WTC11 (cell line): Measurements from ENCODE around the gene MKI67. TPM values are rescaled to one million over a fixed set of nuclear protein-coding genes. Genes with fewer than 3 reads are reported as not detected.

Source experiments
- ATAC-seq: fragments of 200-7000 bp; cut with Tn5 transposase; 2 replicates; pipeline ENCODE4 v1.10.0; 2021; ENCODE audit warnings: mild to moderate bottlenecking, moderate library complexity
- CTCF ChIA-PET: fragments of 300-600 bp; sonication (Branson Sonifier 250); formaldehyde crosslinking; loops from one replicate; lab custom pipeline; 2021; ENCODE audit warnings: antibody characterized with exemption; lab: Charles Lee
- POLR2A ChIA-PET: fragments of 350-600 bp; sonication (Branson Sonifier 250); formaldehyde crosslinking; loops from one replicate; lab custom pipeline; 2021; ENCODE audit warnings: antibody characterized with exemption; lab: Charles Lee
- DNase-seq: peaks from one replicate; pipeline ENCODE4 v3.0.0; 2021; ENCODE audit warnings: low spot score
- H3K27ac Mint-ChIP-seq: 2 replicates; pipeline ENCODE4 v1.8.0; 2021; ENCODE audit warnings: mixed read lengths
- H3K27me3 Mint-ChIP-seq: 2 replicates; pipeline ENCODE4 v1.8.0; 2021; ENCODE audit warnings: low read depth, mild to moderate bottlenecking, moderate library complexity, mixed read lengths
- H3K36me3 Mint-ChIP-seq: 2 replicates; pipeline ENCODE4 v1.8.0; 2021; ENCODE audit warnings: mixed read lengths
- H3K4me1 Mint-ChIP-seq: 2 replicates; pipeline ENCODE4 v1.8.0; 2022; ENCODE audit warnings: mixed read lengths
- H3K4me3 Mint-ChIP-seq: 2 replicates; pipeline ENCODE4 v1.8.0; 2021; ENCODE audit warnings: mild to moderate bottlenecking, moderate library complexity, mixed read lengths
- H3K9me3 Mint-ChIP-seq: 2 replicates; pipeline ENCODE4 v1.8.0; 2021; ENCODE audit warnings: mixed read lengths
- ATF1 ChIP-seq: sonication (generic); formaldehyde crosslinking; IDR thresholded peaks from 2 replicates; pipeline ENCODE4 v1.8.1; 2023; ENCODE audit warnings: mild to moderate bottlenecking, moderate library complexity, missing genetic modification reagents
- ATF2 ChIP-seq: sonication (generic); formaldehyde crosslinking; IDR thresholded peaks from 2 replicates; pipeline ENCODE4 v1.8.1; 2022; ENCODE audit warnings: low read depth, missing genetic modification reagents, borderline replicate concordance
- CBFB ChIP-seq: sonication (generic); formaldehyde crosslinking; IDR thresholded peaks from 2 replicates; pipeline ENCODE4 v1.8.1; 2022; ENCODE audit warnings: mild to moderate bottlenecking, low read depth, missing genetic modification reagents
- CREB1 ChIP-seq: sonication (generic); formaldehyde crosslinking; IDR thresholded peaks from 2 replicates; pipeline ENCODE4 v1.8.0; 2023; ENCODE audit warnings: mild to moderate bottlenecking, missing genetic modification reagents
- CTCF ChIP-seq: fragments of 200-600 bp; IDR thresholded peaks from 2 replicates; pipeline ENCODE4 v1.8.0; 2022; ENCODE audit warnings: antibody characterized with exemption
- ELF4 ChIP-seq: sonication (generic); formaldehyde crosslinking; IDR thresholded peaks from 2 replicates; pipeline ENCODE4 v1.8.1; 2022; ENCODE audit warnings: low read depth, mild to moderate bottlenecking, moderate library complexity, missing genetic modification reagents
- FOXK1 ChIP-seq: sonication (generic); formaldehyde crosslinking; IDR thresholded peaks from 2 replicates; pipeline ENCODE4 v1.8.0; 2022; ENCODE audit warnings: mild to moderate bottlenecking, moderate library complexity, missing genetic modification reagents
- MAX ChIP-seq: sonication (generic); formaldehyde crosslinking; IDR thresholded peaks from 2 replicates; pipeline ENCODE4 v1.8.0; 2022; ENCODE audit warnings: mild to moderate bottlenecking, missing genetic modification reagents
- MLX ChIP-seq: sonication (generic); formaldehyde crosslinking; IDR thresholded peaks from 2 replicates; pipeline ENCODE4 v1.8.1; 2023; ENCODE audit warnings: mild to moderate bottlenecking, missing genetic modification reagents, moderate library complexity
- MXD4 ChIP-seq: fragments of 250-450 bp; sonication (Bioruptor Pico); IDR thresholded peaks from 2 replicates; pipeline ENCODE4 v1.8.0; 2021; ENCODE audit warnings: mild to moderate bottlenecking, moderate library complexity, borderline replicate concordance
- MYBL2 ChIP-seq: sonication (generic); formaldehyde crosslinking; IDR thresholded peaks from 2 replicates; pipeline ENCODE4 v1.8.1; 2023; ENCODE audit warnings: mild to moderate bottlenecking, moderate library complexity, missing genetic modification reagents
- NFYB ChIP-seq: sonication (generic); formaldehyde crosslinking; conservative IDR thresholded peaks from 2 replicates; pipeline ENCODE4 v1.8.0; 2022; ENCODE audit warnings: low read depth, missing genetic modification reagents
- NR3C1 ChIP-seq: sonication (generic); formaldehyde crosslinking; conservative IDR thresholded peaks from 2 replicates; pipeline ENCODE4 v1.8.1; 2023; ENCODE audit warnings: low read depth, mild to moderate bottlenecking, missing genetic modification reagents
- OVOL2 ChIP-seq: fragments of 250-450 bp; sonication (Bioruptor Pico); IDR thresholded peaks from 2 replicates; pipeline ENCODE4 v1.9.0; 2021; ENCODE audit warnings: mild to moderate bottlenecking, borderline replicate concordance
- RELA ChIP-seq: sonication (generic); formaldehyde crosslinking; IDR thresholded peaks from 2 replicates; pipeline ENCODE4 v1.8.1; 2022; ENCODE audit warnings: missing genetic modification reagents, mild to moderate bottlenecking, borderline replicate concordance
- SMAD3 ChIP-seq: sonication (generic); formaldehyde crosslinking; IDR thresholded peaks from 2 replicates; pipeline ENCODE4 v1.8.0; 2022; ENCODE audit warnings: missing genetic modification reagents, mild to moderate bottlenecking, borderline replicate concordance
- SOX15 ChIP-seq: fragments of 250-450 bp; sonication (Bioruptor Pico); IDR thresholded peaks from 2 replicates; pipeline ENCODE4 v1.9.0; 2021; ENCODE audit warnings: mild to moderate bottlenecking
- TEAD4 ChIP-seq: sonication (generic); formaldehyde crosslinking; IDR thresholded peaks from 2 replicates; pipeline ENCODE4 v1.8.0; 2022; ENCODE audit warnings: mild to moderate bottlenecking, missing genetic modification reagents
- USF2 ChIP-seq: sonication (generic); formaldehyde crosslinking; IDR thresholded peaks from 2 replicates; pipeline ENCODE4 v1.8.1; 2023; ENCODE audit warnings: mild to moderate bottlenecking, missing genetic modification reagents, moderate library complexity
- ZNF512 ChIP-seq: sonication (generic); formaldehyde crosslinking; IDR thresholded peaks from 2 replicates; pipeline ENCODE4 v1.8.1; 2022; ENCODE audit warnings: missing genetic modification reagents, borderline replicate concordance
- ZNF671 ChIP-seq: fragments of 250-450 bp; sonication (Bioruptor Pico); IDR thresholded peaks from 2 replicates; pipeline ENCODE4 v1.8.0; 2021; ENCODE audit warnings: mild to moderate bottlenecking
- total RNA-seq: library from RNA; stranded (reverse); gene quantifications from 3 replicates; pipeline ENCODE4 v1.2.3, GENCODE V29; 2021

Gene MKI67
- total RNA-seq, 1 experiment from 2014 or later = 118 TPM

GRCh38 chr10:128147064-128147463 lies 20.8 kb upstream of the MKI67 start:
- H3K4me3 Mint-ChIP-seq = no peak overlapping the region
- DNase-seq (no peak), ATAC-seq (no peak)
- H3K9me3 Mint-ChIP-seq = 0 out of 2 replicates have a peak, but pooled peaks cover 3% of the 10 kb centered on the region
- TF ChIP-seq TEAD4 (CRISPR knock-in tag) (no peak), NR3C1 (CRISPR knock-in tag) (no peak), SMAD3 (no peak), MAX (CRISPR knock-in tag) (no peak), MXD4 (CRISPR knock-in tag) (no peak), USF2 (CRISPR knock-in tag) (no peak), ATF1 (CRISPR knock-in tag) (no peak), MYBL2 (CRISPR knock-in tag) (no peak), CREB1 (CRISPR knock-in tag) (no peak), ZNF512 (CRISPR knock-in tag) (no peak)
- ChIA-PET CTCF (no interaction called here), POLR2A (no interaction called here)
- H3K27ac Mint-ChIP-seq = no peak overlapping the region
- H3K4me1 Mint-ChIP-seq = peaks cover 10% of the 10 kb centered on the region
- H3K27me3 Mint-ChIP-seq = peaks cover 13% of the 10 kb centered on the region
- no peaks in the 10 kb centered on the region for H3K36me3 Mint-ChIP-seq

GRCh38 chr10:128144547-128144946 lies 18.3 kb upstream of the MKI67 start:
- no peak for ATAC-seq
- H3K9me3 Mint-ChIP-seq = 0 out of 2 replicates have a peak, but pooled peaks cover 3% of the 10 kb centered on the region

GRCh38 chr10:128143531-128143930 lies 17.3 kb upstream of the MKI67 start:
- DNase-seq (no peak), ATAC-seq (no peak)
- TF ChIP-seq CBFB (CRISPR knock-in tag) = no peak
- TF ChIP-seq OVOL2 = no peak
- no peak for TF ChIP-seq ZNF671 (CRISPR knock-in tag)
- TF ChIP-seq RELA = no peak
- no peak for TF ChIP-seq MXD4 (CRISPR knock-in tag)
- TF ChIP-seq NFYB (CRISPR knock-in tag) = no peak
- TF ChIP-seq CTCF = no peak
- Mint-ChIP-seq H3K4me1 (peaks cover 6% of the 10 kb centered on the region), H3K9me3 (0 out of 2 replicates have a peak, but pooled peaks cover 3% of the 10 kb centered on the region), H3K36me3 (no peaks in the 10 kb centered on the region), H3K27me3 (no peaks in the 10 kb centered on the region), H3K27ac (no peak overlapping the region), H3K4me3 (no peak overlapping the region)
- ChIA-PET CTCF (no interaction called here), POLR2A (interaction anchor here (0.8 kb wide), 1 partner anchor 85 kb away, joined by 4 read pairs; no protein-coding TSS in a partner anchor)

More at GRCh38 chr10:128144547-128144946, 18.3 kb upstream of the MKI67 start:
- H3K27me3 Mint-ChIP-seq = peaks cover 5% of the 10 kb centered on the region; the same call in 1 of the 2 replicates
- CTCF ChIA-PET = no interaction called here
- H3K4me3 Mint-ChIP-seq = no peak overlapping the region
- POLR2A ChIA-PET = no interaction called here
- DNase-seq = no peak
- H3K4me1 Mint-ChIP-seq = peaks cover 6% of the 10 kb centered on the region
- no peaks in the 10 kb centered on the region for H3K36me3 Mint-ChIP-seq
- no peak overlapping the region for H3K27ac Mint-ChIP-seq
- TF ChIP-seq MLX (CRISPR knock-in tag) = no peak
- TF ChIP-seq FOXK1 (CRISPR knock-in tag) = no peak
- TF ChIP-seq ELF4 (CRISPR knock-in tag) = no peak
- no peak for TF ChIP-seq NR3C1 (CRISPR knock-in tag)
- TF ChIP-seq SOX15 (CRISPR knock-in tag) = no peak
- TF ChIP-seq ATF2 = no peak
- TF ChIP-seq SMAD3 = no peak
